ENCODE data around the gene THUMPD3. TPM values are rescaled to one million over a fixed set of nuclear protein-coding genes. Genes with fewer than 3 reads are reported as not detected.

The THUMPD3 gene
- total and polyA plus RNA-seq, 12 donors = 40.3 to 72.1 (median 52.5) TPM

- DNase-seq (no peak), ATAC-seq (no peak)
- no peaks in the 10 kb centered on the region for H3K27me3 ChIP-seq
- peak overlapping the region in 1 of 10 donors; percentile 15 for H3K27ac ChIP-seq
- H3K4me1 ChIP-seq = peaks cover 0 to 19% (median 3%) of the 10 kb centered on the region in 9 donors
- intact Hi-C loops (cut with DNase I) = loop anchor here in 6 of 10 donors (5.0 to 10.0 kb wide), 4 partner anchors 41 to 59 kb away; no protein-coding TSS in a partner anchor
- no peaks in the 10 kb centered on the region for H3K9me3 ChIP-seq
- 68 to 76% methylated on average over 3 of the region's 3 CpGs for WGBS, 2 donors
- H3K4me3 ChIP-seq = no peak overlapping the region
- peaks cover 3 to 98% (median 65%) of the 10 kb centered on the region in 9 donors for H3K36me3 ChIP-seq
- TF ChIP-seq, protein P1, sequence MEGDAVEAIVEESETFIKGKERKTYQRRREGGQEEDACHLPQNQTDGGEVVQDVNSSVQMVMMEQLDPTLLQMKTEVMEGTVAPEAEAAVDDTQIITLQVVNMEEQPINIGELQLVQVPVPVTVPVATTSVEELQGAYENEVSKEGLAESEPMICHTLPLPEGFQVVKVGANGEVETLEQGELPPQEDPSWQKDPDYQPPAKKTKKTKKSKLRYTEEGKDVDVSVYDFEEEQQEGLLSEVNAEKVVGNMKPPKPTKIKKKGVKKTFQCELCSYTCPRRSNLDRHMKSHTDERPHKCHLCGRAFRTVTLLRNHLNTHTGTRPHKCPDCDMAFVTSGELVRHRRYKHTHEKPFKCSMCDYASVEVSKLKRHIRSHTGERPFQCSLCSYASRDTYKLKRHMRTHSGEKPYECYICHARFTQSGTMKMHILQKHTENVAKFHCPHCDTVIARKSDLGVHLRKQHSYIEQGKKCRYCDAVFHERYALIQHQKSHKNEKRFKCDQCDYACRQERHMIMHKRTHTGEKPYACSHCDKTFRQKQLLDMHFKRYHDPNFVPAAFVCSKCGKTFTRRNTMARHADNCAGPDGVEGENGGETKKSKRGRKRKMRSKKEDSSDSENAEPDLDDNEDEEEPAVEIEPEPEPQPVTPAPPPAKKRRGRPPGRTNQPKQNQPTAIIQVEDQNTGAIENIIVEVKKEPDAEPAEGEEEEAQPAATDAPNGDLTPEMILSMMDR (IDR thresholded peaks at IDR 0.05) = no peak
These were observed 23.2 kb downstream of the THUMPD3 start for GRCh38 chr3:9386078-9386459.

DNA sequence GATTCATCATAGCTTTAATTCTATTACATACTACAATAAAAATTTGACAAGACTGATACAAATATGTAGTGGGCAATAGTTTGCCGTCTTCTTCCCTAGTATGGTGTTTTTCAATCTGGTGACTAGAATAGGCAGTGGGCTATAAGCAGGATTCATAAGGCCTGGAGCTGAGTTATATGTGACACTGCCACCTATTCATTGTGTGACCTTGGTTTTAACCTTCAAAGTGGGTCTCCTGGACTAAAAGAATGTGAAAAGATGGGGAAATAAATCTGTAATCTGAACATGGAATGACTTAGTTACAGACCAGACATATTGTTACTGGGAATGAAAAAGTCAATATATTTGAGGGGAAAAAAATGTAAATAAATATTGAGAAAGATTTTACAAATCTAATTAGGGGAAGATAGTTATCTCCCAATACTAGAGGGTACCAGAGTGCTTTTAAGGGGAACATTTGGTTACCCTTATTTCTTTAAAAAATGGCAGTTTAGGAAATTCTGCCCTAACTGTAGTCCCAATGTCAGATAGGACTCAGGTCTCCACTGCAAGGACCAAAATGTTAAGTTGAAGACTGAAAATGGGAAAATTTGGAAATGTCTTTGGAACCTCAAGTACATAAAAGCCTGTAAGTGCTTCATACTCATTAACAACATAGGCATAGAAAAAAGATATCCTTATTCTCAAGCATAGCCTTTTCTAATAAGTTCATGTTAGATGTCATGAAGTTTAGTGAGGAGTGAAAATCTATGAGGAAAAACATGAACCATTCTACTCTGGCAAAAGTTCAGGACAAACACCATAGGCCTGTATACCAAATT is 23.9 kb downstream of the THUMPD3 start:
- Histone ChIP-seq H3K4me1 (peaks cover 0 to 25% (median 9%) of the 10 kb centered on the region in 9 donors), H3K36me3 (peaks cover 3 to 98% (median 66%) of the 10 kb centered on the region in 9 donors), H3K9me3 (no peaks in the 10 kb centered on the region), H3K27ac (no peak overlapping the region), H3K27me3 (no peaks in the 10 kb centered on the region), H3K4me3 (no peak overlapping the region)
- WGBS, 2 donors = 0 to 39% methylated on average over 1 of the region's 1 CpG
- intact Hi-C loops (cut with DNase I) = loop anchor here in 6 of 10 donors (5.0 to 10.0 kb wide), 4 partner anchors 41 to 58 kb away; no protein-coding TSS in a partner anchor
- TF ChIP-seq, protein P1 (IDR thresholded peaks at IDR 0.05) = no peak
- ATAC-seq (no peak), DNase-seq (no peak)

- 79 to 81% methylated on average over 2 of the region's 2 CpGs for WGBS, 2 donors
These were observed 24.4 kb downstream of the THUMPD3 start for GRCh38 chr3:9387322-9387655.

DNA sequence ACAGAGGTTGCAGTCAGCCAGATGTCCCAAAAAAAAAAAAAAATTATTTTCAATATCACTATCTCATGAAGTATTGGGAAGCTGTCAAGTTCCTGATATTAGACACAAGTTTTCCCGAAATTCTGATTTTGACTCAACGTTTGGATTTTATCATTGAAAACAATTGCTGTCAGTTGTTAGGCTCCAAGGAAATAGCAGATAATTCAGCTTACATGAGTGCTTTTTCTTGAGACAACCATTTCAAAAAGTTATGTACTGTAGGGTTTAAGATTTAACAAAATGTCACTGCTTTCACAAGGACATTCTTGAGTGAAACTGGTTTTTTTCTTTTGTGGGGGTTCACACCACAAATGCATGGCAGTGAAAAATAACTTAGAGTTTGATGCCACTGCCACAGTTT is 25.3 kb downstream of the THUMPD3 start:
- H3K27me3 ChIP-seq = no peaks in the 10 kb centered on the region
- H3K9me3 ChIP-seq = no peaks in the 10 kb centered on the region
- H3K27ac ChIP-seq = no peak overlapping the region
- peaks cover 3 to 99% (median 68%) of the 10 kb centered on the region in 9 donors for H3K36me3 ChIP-seq
- intact Hi-C loops (cut with DNase I) = loop anchor here in 6 of 10 donors (5.0 to 10.0 kb wide), 4 partner anchors 39 to 57 kb away; no protein-coding TSS in a partner anchor
- ATAC-seq = no peak
- peaks cover 0 to 40% (median 23%) of the 10 kb centered on the region in 9 donors for H3K4me1 ChIP-seq
- no peak overlapping the region for H3K4me3 ChIP-seq
- TF ChIP-seq, protein P1 (IDR thresholded peaks at IDR 0.05) = no peak
- no peak for DNase-seq
- WGBS, 2 donors = 75 to 81% methylated on average over 2 of the region's 2 CpGs

More at GRCh38 chr3:9387322-9387655, 24.4 kb downstream of the THUMPD3 start:
- Histone ChIP-seq H3K4me3 (no peak overlapping the region), H3K9me3 (no peaks in the 10 kb centered on the region), H3K27me3 (no peaks in the 10 kb centered on the region), H3K4me1 (peaks cover 0 to 31% (median 15%) of the 10 kb centered on the region in 9 donors), H3K36me3 (peaks cover 3 to 98% (median 67%) of the 10 kb centered on the region in 9 donors), H3K27ac (no peak overlapping the region)
- intact Hi-C loops (cut with DNase I) = loop anchor here in 6 of 10 donors (5.0 to 10.0 kb wide), 4 partner anchors 40 to 58 kb away; no protein-coding TSS in a partner anchor
- DNase-seq (no peak), ATAC-seq (no peak)
- TF ChIP-seq, protein P1 (IDR thresholded peaks at IDR 0.05) = no peak

Measured in heart right ventricle (tissue), 16 donors.